GM21360 (cell line): ENCODE measurements around the gene NCOA6.
"Not testable (repeated sequence)": the region's sequence is repeated elsewhere in the genome, so short reads cannot be mapped to it uniquely, and the experiment has no call there.

Experiments used
- ATAC-seq: cut with Tn5 transposase; IDR thresholded peaks from one replicate; pipeline ENCODE4 v1.9.1; 2021; ENCODE audit warnings: mild to moderate bottlenecking, moderate library complexity; ENCODE audit not compliant: unreplicated experiment

The NCOA6 gene

GRCh38 chr20:34724172-34724571 lies 101.3 kb downstream of the NCOA6 start:
- ATAC-seq = no peak

DNA sequence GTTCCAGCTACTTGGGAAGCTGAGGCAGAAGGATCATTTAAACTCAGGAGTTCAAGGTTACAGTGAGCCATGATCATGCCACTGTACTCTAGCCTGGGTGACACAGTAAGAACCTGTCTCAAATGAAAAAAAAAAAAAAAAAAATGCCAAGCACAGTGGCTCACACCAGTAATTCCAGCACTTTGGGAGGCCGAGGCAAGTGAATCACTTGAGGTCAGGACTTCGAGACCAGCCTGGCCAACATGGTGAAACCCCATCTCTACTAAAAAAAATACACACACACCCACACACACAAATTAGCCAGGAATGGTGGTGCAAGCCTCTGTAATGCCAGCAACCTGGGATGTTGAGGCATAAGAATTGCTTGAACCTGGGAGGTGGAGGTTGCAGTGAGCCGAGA lies 102.9 kb downstream of the NCOA6 start:
- ATAC-seq = not testable (repeated sequence)

DNA sequence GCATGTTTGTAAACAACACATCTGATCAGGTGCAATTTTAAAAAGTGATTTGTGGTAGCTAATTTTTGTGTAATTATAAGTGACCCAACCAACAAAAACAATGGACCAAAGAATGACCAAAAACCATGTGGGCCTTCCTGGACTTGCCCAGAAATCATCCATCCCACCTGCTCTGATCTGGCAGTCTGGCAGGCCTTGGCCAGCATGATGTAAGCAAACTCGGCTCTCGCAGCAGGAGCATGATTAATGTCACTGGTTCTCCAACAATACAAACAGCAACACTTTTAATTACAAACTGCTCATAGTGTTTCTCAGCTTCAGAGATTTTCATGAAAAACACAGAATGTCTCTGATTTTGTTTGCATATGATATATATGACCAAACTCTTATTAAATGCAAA lies 105.2 kb downstream of the NCOA6 start:
- no peak for ATAC-seq

DNA sequence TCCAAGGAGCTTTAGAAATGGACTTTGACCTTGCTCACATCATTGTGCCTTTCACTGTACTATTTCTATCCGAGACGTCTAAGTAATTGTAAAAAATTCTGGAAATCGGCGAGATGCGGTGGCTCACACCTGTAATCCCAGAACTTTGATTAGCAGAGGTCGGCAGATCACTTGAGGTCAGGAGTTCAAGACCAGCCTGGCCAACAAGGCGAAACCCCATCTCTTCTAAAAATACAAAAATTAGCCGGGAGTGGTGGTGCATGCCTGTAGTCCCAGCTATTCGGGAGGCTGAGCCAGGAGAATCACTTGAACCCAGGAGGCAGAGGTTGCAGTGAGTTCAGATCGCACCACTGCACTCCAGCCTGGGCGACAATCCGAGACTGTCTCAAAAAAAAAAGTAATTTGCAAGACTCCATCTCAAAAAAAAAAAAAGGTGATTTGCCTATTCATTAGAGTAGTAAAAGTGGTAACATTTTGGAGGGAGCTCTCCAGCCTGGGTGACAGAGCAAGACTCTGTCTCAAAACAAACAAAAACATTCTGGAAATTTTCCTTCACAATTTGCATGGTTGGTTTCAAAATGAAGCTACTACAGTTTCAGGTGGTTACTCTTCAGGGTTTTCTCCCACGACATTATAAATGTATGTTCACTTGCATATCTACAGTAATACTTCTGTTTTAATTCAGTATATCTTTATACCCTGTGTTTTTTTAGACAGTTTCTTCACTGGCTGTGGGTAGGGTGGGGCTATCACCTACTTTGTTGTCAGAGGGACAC lies 106.0 kb downstream of the NCOA6 start:
- peak; percentile 82 for ATAC-seq

DNA sequence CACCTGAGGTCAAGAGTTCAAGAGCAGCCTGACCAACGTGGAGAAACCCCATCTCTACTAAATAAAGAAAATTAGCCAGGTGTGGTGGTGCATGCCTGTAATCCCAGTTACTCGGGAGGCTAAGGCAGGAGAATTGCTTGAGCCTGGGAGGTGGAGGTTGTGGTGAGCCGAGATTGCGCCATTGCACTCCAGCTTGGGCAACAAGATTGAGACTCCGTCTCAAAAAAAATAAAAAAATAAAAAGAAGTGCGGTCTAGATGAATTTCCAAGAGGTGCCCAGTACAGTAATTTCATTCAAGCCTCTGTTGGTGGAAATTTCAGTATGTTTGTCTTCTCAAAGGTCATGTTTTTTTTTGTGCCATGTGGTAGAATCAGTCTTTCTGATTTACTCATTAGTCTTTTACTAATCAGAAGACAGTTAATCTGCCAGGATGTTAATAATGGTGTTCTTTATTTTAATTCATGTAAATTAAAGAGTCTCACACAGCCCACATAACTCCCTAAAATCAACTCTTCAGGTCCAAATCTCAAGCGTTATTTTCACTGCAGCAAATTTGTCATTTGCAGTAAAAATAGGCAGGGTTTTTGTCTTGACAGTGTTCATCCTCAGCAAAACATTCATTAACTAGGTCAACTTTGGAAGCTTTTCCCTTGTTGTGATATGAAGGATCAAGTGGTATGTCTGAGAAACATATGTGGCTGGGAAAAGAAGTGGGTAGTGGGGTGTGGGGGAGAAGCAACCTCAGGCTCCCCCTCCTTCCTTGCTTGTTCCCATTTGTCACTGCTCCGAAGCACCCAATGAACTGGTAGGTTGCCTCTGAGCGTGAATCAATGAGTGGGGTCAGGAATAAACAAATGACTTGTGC lies 108.0 kb downstream of the NCOA6 start:
- ATAC-seq = no peak

- no peak for ATAC-seq
Observed at GRCh38 chr20:34716921-34717229, 108.6 kb downstream of the NCOA6 start.

- no peak for ATAC-seq
Observed at GRCh38 chr20:34715384-34715783, 110.1 kb downstream of the NCOA6 start.

DNA sequence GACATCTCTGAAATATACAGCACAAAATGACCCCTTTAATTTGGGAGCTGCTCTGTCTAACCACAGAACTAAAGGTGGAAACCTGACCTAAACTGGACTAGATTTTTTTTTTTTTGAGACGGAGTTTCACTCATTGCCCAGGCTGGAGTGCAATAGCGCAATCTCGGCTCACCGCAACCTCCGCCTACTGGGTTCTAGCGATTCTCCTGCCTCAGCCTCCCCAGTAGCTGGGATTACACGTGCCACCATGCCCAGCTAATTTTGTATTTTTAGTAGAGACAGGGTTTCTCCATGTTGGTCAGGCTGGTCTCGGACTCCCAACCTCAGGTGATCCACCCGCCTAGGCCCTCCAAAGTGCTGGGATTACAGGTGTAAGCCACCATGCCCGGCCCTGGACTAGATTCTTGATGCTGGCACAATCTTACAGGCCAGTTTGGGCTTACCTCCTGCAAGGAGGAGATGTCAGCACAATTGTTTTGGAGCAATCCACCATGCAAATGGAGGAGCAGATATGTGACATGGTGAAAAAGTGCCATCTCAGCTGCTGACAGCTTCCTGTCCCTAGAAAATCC lies 111.4 kb downstream of the NCOA6 start:
- ATAC-seq = not testable (repeated sequence)

DNA sequence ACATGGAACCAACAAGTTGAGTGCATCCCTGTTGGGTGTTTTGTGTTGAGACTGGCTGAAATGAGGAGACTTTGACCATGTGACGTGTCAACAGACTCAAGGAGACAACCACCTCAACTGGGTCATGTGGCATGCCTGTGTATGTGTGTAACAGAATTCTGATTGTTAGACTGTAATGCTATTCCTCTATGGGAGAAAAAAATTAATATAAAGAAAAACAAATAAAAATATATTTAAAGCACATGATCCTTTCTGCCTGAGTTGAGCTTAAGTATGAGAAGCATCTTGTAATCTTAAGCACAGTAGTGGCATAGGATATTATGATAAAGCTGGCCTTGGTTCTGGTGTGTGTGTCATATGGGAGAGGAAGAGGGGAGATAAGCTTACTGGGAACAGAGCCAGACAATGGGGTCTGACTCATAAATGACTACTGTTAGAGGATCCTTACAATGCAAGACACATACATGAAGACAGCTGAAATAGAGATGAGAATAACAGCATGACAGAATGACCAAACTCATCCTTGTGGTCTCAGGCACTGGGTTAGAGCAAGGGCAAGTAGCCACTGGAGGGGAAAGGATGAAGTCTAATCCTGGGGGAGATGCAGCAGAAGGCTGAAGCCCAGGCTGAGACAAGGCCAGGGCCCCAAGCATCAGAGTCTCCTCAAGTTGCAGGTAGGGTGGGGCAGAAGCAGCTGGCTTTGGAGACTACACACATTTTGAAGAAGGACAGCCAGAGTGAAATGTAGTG lies 112.1 kb downstream of the NCOA6 start:
- ATAC-seq = no peak

DNA sequence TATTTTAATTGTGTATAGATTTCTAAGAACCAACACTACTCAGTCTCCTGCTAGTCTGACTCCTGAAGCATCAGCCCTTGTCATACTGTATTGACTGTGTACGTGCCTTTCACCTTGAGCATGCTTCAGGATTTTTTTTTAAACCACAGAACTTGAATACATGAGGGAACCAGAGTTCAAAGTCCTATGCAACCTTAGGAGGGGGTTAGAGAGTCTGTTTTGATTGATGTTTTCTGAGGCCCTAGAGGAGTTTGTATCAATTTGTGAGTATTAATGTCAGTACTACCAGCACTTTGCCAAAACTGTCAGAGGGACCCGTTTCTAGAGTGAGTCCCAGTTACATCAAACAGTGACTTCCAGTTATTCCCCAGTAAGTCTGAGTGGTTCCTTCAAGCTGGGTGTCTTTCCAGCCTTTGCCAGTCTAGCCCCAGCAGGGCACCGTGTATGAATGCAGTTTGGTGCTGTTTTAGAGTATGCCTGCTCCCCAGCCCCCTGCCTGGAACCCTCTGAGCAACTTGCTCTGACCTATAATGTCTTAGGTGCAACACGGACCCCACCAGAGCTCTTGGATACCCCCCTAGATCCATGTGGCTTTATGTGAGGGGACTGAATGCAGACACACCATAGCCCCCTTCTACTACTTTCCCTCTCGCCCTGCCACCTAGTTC lies 112.8 kb downstream of the NCOA6 start:
- no peak for ATAC-seq

DNA sequence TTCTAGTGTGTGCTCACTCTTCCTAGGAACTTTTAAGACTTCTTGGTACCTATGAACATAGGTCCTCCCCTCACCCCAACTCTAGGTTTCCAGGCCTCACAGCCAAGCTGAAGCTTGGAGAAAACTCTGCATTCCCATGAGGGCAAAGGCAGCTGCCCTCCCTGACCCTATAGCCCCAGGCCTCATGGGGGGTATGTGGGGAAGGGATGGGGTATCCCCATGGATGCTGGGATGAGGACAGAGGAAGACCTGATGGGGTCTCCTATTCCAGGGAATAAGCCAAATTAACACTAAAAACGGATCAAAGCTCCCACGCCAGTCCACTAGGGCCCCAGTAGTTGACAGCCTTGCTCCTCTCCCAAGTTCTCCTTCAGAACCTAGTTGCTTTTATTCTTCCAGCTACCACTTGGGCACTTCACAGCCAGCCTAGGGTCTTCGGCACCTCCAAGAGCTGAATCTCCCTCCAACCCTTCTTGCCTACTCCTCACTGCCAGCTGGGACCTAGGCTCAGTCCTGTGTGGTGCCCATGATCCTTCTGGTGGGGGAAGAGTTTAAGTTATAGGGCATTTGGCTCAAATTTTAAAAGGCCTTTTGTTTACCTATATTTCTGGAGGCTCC lies 113.5 kb downstream of the NCOA6 start:
- no peak for ATAC-seq

GRCh38 chr20:34710861-34711574 lies 114.4 kb downstream of the NCOA6 start:
- no peak for ATAC-seq

DNA sequence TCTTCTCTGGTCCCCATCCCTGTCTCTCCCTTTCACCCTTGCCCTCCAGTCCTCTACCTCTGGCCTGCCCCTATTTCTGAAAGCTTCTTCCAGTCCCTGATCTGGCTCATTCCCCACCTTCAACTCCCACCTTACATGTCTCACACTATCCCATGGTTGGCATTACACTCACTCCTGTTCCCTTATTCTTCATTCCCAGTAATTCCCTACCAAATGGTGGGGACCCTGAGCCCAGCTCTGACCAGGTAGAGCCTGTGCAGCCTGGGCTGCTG lies 114.9 kb downstream of the NCOA6 start:
- ATAC-seq = no peak

- ATAC-seq = peak; percentile 32
Observed at GRCh38 chr20:34709831-34710567, 115.5 kb downstream of the NCOA6 start.

GRCh38 chr20:34709044-34709830 lies 116.2 kb downstream of the NCOA6 start:
- ATAC-seq = peak; percentile 44

DNA sequence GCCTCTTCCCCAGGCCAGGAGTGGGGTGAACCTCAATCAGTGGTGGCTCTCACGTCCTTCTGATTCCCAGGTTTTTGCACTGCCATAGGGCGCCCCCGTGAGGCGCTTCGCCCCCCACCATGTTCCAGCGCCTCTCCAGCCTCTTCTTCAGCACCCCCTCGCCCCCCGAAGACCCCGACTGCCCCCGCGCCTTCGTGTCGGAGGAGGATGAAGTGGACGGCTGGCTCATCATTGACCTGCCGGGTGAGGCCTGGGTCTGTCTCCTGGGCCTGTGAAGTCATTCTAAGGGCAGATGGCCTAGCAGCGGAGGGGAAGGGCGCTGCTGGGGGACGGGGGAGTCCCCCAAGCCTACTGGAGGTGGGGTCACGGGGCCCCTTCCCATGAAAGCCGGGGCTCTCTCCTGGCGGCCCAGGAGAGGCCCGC lies 116.8 kb downstream of the NCOA6 start:
- no peak for ATAC-seq

DNA sequence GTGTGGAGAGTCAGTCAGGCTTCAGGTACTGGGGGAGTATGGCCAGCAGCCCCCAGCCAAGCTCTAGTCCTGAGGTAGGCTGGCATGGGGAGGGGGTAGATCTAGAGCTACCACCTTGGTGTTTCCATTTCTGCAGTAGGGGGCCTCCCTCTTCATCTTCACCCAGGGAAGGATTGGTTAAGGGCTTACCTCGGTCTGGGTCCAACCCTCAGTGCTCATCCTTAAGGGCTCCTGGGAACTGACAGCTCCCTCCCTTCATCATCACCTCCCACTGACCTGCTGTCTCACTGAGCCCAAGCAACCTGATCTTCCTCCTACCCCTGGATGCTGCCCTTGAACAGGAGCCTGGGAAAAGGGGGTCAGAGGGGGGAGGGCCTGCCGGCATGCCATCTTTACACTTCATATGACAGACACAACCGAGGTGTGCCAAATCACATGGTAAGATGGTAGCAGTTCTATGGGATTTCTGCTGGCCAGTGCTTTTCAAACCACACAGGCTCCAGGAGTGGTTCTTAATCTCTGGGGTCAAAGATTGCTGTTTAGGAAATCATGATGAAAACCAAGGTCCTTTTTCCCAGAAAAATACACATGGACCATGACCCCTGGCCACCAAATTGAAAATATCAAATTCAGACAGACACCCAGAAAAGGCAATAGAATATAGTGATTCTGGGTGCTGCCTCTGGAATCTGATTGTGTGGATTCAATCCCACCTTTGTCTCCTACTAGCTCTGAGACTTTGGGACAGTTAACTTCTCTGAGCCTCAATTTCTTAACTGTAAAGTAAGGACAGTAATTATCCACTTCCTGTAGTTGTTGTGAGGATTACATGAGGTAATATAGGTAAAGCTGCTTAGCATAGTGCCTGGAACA lies 118.3 kb downstream of the NCOA6 start:
- ATAC-seq = no peak
